Fibroblast of mammary gland (primary cell): ENCODE results near the gene CTU2.

ENCODE experiments used
- DNase-seq: peaks from one replicate; pipeline ENCODE4 v3.0.0-alpha.2; 2010; ENCODE audit warnings: low read depth
- H3K4me3 ChIP-seq: 2 replicates; pipeline ENCODE4 v1.5.1; 2011; ENCODE audit warnings: low read depth, mild to moderate bottlenecking, low read length, moderate library complexity; ENCODE audit not compliant: control insufficient read depth
- CTCF ChIP-seq: conservative IDR thresholded peaks from 2 replicates; pipeline ENCODE4 v1.5.1; 2011; ENCODE audit warnings: low read depth, low read length, inconsistent platforms; ENCODE audit not compliant: control insufficient read depth, insufficient read depth

Gene CTU2

GRCh38 chr16:88696441-88696840, 9.9 kb upstream of the CTU2 start:
- H3K4me3 ChIP-seq, result no peak overlapping the region
- no peak for TF ChIP-seq CTCF
- no peak for DNase-seq

- no peak for DNase-seq
- no peak overlapping the region for H3K4me3 ChIP-seq
- TF ChIP-seq CTCF, result no peak
Observed at GRCh38 chr16:88697116-88697830, 9.0 kb upstream of the CTU2 start.

- no peak for DNase-seq
- no peak overlapping the region for H3K4me3 ChIP-seq
- TF ChIP-seq CTCF, result peak; percentile 10
Observed at GRCh38 chr16:88697831-88698615, 8.3 kb upstream of the CTU2 start.

- DNase-seq, result no peak
- no peak overlapping the region for H3K4me3 ChIP-seq
- no peak for TF ChIP-seq CTCF
Observed at GRCh38 chr16:88698646-88699045, 7.7 kb upstream of the CTU2 start.

GRCh38 chr16:88699180-88699579, 7.1 kb upstream of the CTU2 start:
- DNase-seq, result no peak

GRCh38 chr16:88700322-88700635, 6.0 kb upstream of the CTU2 start:
- no peak for TF ChIP-seq CTCF
- no peak overlapping the region for H3K4me3 ChIP-seq
- no peak for DNase-seq

More at GRCh38 chr16:88699180-88699579, 7.1 kb upstream of the CTU2 start:
- no peak overlapping the region for H3K4me3 ChIP-seq
- no peak for TF ChIP-seq CTCF
